H1 (cell line): ENCODE results near the gene WDR48. TPM values are rescaled to one million over a fixed set of nuclear protein-coding genes. Genes with fewer than 3 reads are reported as not detected.

ENCODE experiments used
- CTCF ChIA-PET: fragments of 300-600 bp; sonication (Branson Sonifier 250); formaldehyde crosslinking; loops from one replicate; lab custom pipeline; 2021; ENCODE audit not compliant: partially characterized antibody; lab: Charles Lee
- POLR2A ChIA-PET: fragments of 300-600 bp; sonication (Branson Sonifier 250); formaldehyde crosslinking; loops from one replicate; lab custom pipeline; 2021; ENCODE audit warnings: inconsistent platforms; ENCODE audit not compliant: partially characterized antibody; lab: Charles Lee
- DNase-seq, 2 experiments: peaks; one replicate each; pipeline versions ENCODE4 v3.0.0 to v3.0.0-alpha.2; 2010 to 2022; ENCODE audit warnings: low spot score in 2 of 2, low read depth in 1 of 2, mixed read lengths in 1 of 2
- FAIRE-seq: peaks from 2 replicates; lab custom pipeline; 2011; peaks lifted over from hg19 to GRCh38; lab: Jason Lieb, UNC
- H2AFZ ChIP-seq: 2 replicates; pipeline ENCODE4 v1.8.1; 2012; ENCODE audit warnings: low read length, inconsistent platforms
- H2AK5ac ChIP-seq: 2 replicates; pipeline ENCODE4 v1.6.1; 2013; ENCODE audit warnings: low read depth, low read length
- H2BK120ac ChIP-seq: replicated peaks from 2 replicates; pipeline ENCODE3; 2013; ENCODE audit warnings: low read depth, low read length, inconsistent platforms
- H2BK12ac ChIP-seq: 2 replicates; pipeline ENCODE4 v1.6.1; 2013; ENCODE audit warnings: low read depth, low read length
- H2BK15ac ChIP-seq: 2 replicates; pipeline ENCODE4 v1.6.1; 2013; ENCODE audit warnings: low read length
- H2BK20ac ChIP-seq: 2 replicates; pipeline ENCODE4 v1.6.1; 2013; ENCODE audit warnings: low read length
- H2BK5ac ChIP-seq: 2 replicates; pipeline ENCODE4 v1.6.1; 2013; ENCODE audit warnings: low read depth, low read length
- H3K14ac ChIP-seq: 2 replicates; pipeline ENCODE4 v1.6.1; 2013; ENCODE audit warnings: inconsistent platforms; ENCODE audit not compliant: insufficient read length
- H3K18ac ChIP-seq: 2 replicates; pipeline ENCODE4 v1.6.1; 2013; ENCODE audit warnings: low read length; ENCODE audit errors: extremely low read depth
- H3K23ac ChIP-seq: 2 replicates; pipeline ENCODE4 v1.6.1; 2013; ENCODE audit warnings: inconsistent platforms; ENCODE audit not compliant: insufficient read length
- H3K23me2 ChIP-seq: 2 replicates; pipeline ENCODE4 v1.6.1; 2013; ENCODE audit warnings: low read depth, low read length
- H3K27ac ChIP-seq: 2 replicates; pipeline ENCODE4 v1.6.1; 2011; ENCODE audit warnings: low read depth, low read length, inconsistent platforms
- H3K27me3 ChIP-seq, 4 experiments: replicated peaks in 1 of 4; 1 replicate in 1 of 4; 2 replicates in 3 of 4; pipeline versions ENCODE4 v1.6.1 to v1.8.1; 2011 to 2013; ENCODE audit warnings: low read length in 3 of 4, mild to moderate bottlenecking in 3 of 4, inconsistent platforms in 2 of 4, mixed read lengths in 2 of 4, moderate library complexity in 1 of 4; ENCODE audit not compliant: control insufficient read depth in 3 of 4, insufficient read depth in 3 of 4; ENCODE audit errors: extremely low read depth in 1 of 4
- H3K36me3 ChIP-seq, 4 experiments: 2 replicates each; pipeline versions ENCODE4 v1.6.1 to v1.8.1; 2011 to 2013; ENCODE audit warnings: mild to moderate bottlenecking in 4 of 4, low read length in 3 of 4, moderate library complexity in 2 of 4, control low read depth in 1 of 4, inconsistent platforms in 1 of 4; ENCODE audit not compliant: insufficient read depth in 4 of 4, control insufficient read depth in 2 of 4
- H3K4ac ChIP-seq: replicated peaks from 2 replicates; pipeline ENCODE3; 2013; ENCODE audit warnings: low read length, low read depth, mixed read lengths, inconsistent platforms; ENCODE audit not compliant: insufficient read length
- H3K4me1 ChIP-seq, 4 experiments: replicated peaks in 1 of 4; 1 replicate in 1 of 4; 2 replicates in 3 of 4; pipeline versions ENCODE4 v1.6.1 to v1.8.1; 2011 to 2013; ENCODE audit warnings: low read length in 3 of 4, inconsistent platforms in 2 of 4, mixed read lengths in 1 of 4; ENCODE audit not compliant: insufficient read depth in 4 of 4, control insufficient read depth in 3 of 4
- H3K4me2 ChIP-seq, 2 experiments: 2 replicates each; pipeline versions ENCODE4 v1.6.1 to v1.8.1; 2011 to 2013; ENCODE audit warnings: low read depth in 2 of 2, low read length in 2 of 2, control low read depth in 1 of 2, inconsistent platforms in 1 of 2, mild to moderate bottlenecking in 1 of 2; ENCODE audit not compliant: insufficient read depth in 1 of 2
- H3K4me3 ChIP-seq, 4 experiments: fragments of 200-600, 300-600 bp in 1 of 4; sonication (generic), shearing (Covaris generic), sonication (Bioruptor Twin) in 1 of 4; 2 replicates each; pipeline versions ENCODE4 v1.5.1 to v1.8.1; 2011 to 2016; ENCODE audit warnings: low read length in 4 of 4, low read depth in 3 of 4, control low read depth in 2 of 4, inconsistent platforms in 2 of 4, mild to moderate bottlenecking in 2 of 4, mixed read lengths in 1 of 4, moderate library complexity in 1 of 4; ENCODE audit not compliant: insufficient read depth in 2 of 4; ENCODE audit errors: extremely low read depth in 1 of 4
- H3K56ac ChIP-seq: replicated peaks from 2 replicates; pipeline ENCODE3; 2013; ENCODE audit warnings: low read depth, mild to moderate bottlenecking, mixed read lengths, low read length, inconsistent platforms; ENCODE audit not compliant: insufficient read length
- H3K79me1 ChIP-seq: 2 replicates; pipeline ENCODE4 v1.6.1; 2013; ENCODE audit warnings: low read depth, low read length, control low read depth
- H3K79me2 ChIP-seq, 2 experiments: 2 replicates each; pipeline versions ENCODE4 v1.6.1 to v1.8.1; 2012 to 2013; ENCODE audit warnings: low read length in 2 of 2, mild to moderate bottlenecking in 2 of 2, inconsistent platforms in 1 of 2; ENCODE audit not compliant: insufficient read depth in 2 of 2, control insufficient read depth in 1 of 2
- H3K9ac ChIP-seq, 4 experiments: replicated peaks in 1 of 4; 1 replicate in 1 of 4; 2 replicates in 3 of 4; pipeline versions ENCODE4 v1.6.1 to v1.8.1; 2011 to 2013; ENCODE audit warnings: low read depth in 3 of 4, low read length in 3 of 4, control low read depth in 2 of 4, mild to moderate bottlenecking in 2 of 4, moderate library complexity in 2 of 4, inconsistent platforms in 1 of 4; ENCODE audit errors: extremely low read depth in 1 of 4
- H3K9me3 ChIP-seq, 2 experiments: 2 replicates each; pipeline versions ENCODE4 v1.6.1 to v1.8.1; 2012 to 2013; ENCODE audit warnings: mild to moderate bottlenecking in 2 of 2, moderate library complexity in 2 of 2, control low read depth in 1 of 2, inconsistent platforms in 1 of 2, low read depth in 1 of 2, low read length in 1 of 2, mixed read lengths in 1 of 2; ENCODE audit not compliant: insufficient read depth in 2 of 2
- H4K20me1 ChIP-seq, 2 experiments: replicated peaks in 1 of 2; 2 replicates each; pipeline versions ENCODE3 to v1.8.1; 2011 to 2013; ENCODE audit warnings: inconsistent platforms in 2 of 2, low read length in 2 of 2, mild to moderate bottlenecking in 1 of 2; ENCODE audit not compliant: insufficient read depth in 2 of 2, control insufficient read depth in 1 of 2
- H4K5ac ChIP-seq: 2 replicates; pipeline ENCODE4 v1.6.1; 2013; ENCODE audit warnings: low read length, low read depth, mixed read lengths, inconsistent platforms; ENCODE audit not compliant: insufficient read length
- H4K8ac ChIP-seq: 2 replicates; pipeline ENCODE4 v1.8.0; 2013; ENCODE audit warnings: mild to moderate bottlenecking, moderate library complexity, low read length, inconsistent platforms; ENCODE audit not compliant: insufficient read depth; ENCODE audit errors: extremely low read depth
- H4K91ac ChIP-seq: replicated peaks from 2 replicates; pipeline ENCODE3; 2013; ENCODE audit warnings: low read length, mixed read lengths, inconsistent platforms; ENCODE audit not compliant: insufficient read length
- ASH2L ChIP-seq: fragments of 200-600, 300-600 bp; sonication (generic); IDR thresholded peaks from one replicate; pipeline ENCODE4 v1.7.1; 2017; ENCODE audit warnings: low read length
- BACH1 ChIP-seq: IDR thresholded peaks from 2 replicates; pipeline ENCODE4 v1.6.1; 2012; ENCODE audit warnings: low read length, improper control_type of control experiment
- BCL11A ChIP-seq, 2 experiments: IDR thresholded peaks; one replicate each; pipeline ENCODE4 v1.6.1; 2011; ENCODE audit warnings: low read depth in 2 of 2, low read length in 2 of 2, mild to moderate bottlenecking in 2 of 2
- E2F6 ChIP-seq: IDR thresholded peaks from 2 replicates; pipeline ENCODE4 v1.6.1; 2012; ENCODE audit warnings: inconsistent platforms
- EP300 ChIP-seq, 2 experiments: IDR thresholded peaks; 1 replicate in 1 of 2; 2 replicates in 1 of 2; pipeline ENCODE4 v1.6.1; 2011 to 2012; ENCODE audit warnings: low read depth in 2 of 2, low read length in 2 of 2, mild to moderate bottlenecking in 2 of 2, borderline replicate concordance in 1 of 2, inconsistent platforms in 1 of 2, moderate library complexity in 1 of 2
- MAFK ChIP-seq: IDR thresholded peaks from 2 replicates; pipeline ENCODE4 v1.6.1; 2012; ENCODE audit warnings: low read depth, mild to moderate bottlenecking, improper control_type of control experiment, low read length
- PHF8 ChIP-seq: fragments of 200-600 bp; sonication (generic); conservative IDR thresholded peaks from 2 replicates; pipeline ENCODE4 v1.7.1; 2012; ENCODE audit warnings: low read depth, mild to moderate bottlenecking, inconsistent platforms, low read length, moderate library complexity
- RNF2 ChIP-seq: fragments of 200-900, 300-1000 bp; sonication (generic); IDR thresholded peaks from 2 replicates; pipeline ENCODE4 v1.7.1; 2016; ENCODE audit warnings: borderline replicate concordance, low read depth, mild to moderate bottlenecking, antibody characterized with exemption, low read length; ENCODE audit not compliant: poor library complexity, severe bottlenecking; ENCODE audit errors: missing control alignments
- SAP30 ChIP-seq: fragments of 300-600 bp; sonication (generic); IDR thresholded peaks from 2 replicates; pipeline ENCODE4 v1.7.1; 2012; ENCODE audit warnings: low read length, moderate library complexity, mild to moderate bottlenecking, inconsistent platforms; ENCODE audit not compliant: insufficient read depth, insufficient replicate concordance
- SP4 ChIP-seq: IDR thresholded peaks from 2 replicates; pipeline ENCODE4 v1.6.1; 2012; ENCODE audit warnings: low read length, inconsistent platforms
- TAF1 ChIP-seq: IDR thresholded peaks from 2 replicates; pipeline ENCODE4 v1.6.1; 2011; ENCODE audit warnings: mild to moderate bottlenecking, low read depth, low read length
- polyA plus RNA-seq, 7 experiments: library from polyadenylated mRNA; depleted of rRNA in 3 of 7; stranded (reverse) in 5 of 7; unstranded in 2 of 7; fragments of >200 nt in 5 of 7; fragments of 200-250 nt in 2 of 7; gene quantifications; 1 replicate in 5 of 7; 2 replicates in 1 of 7; 4 replicates in 1 of 7; pipeline versions ENCODE4 v1.2.1 to v1.2.3, GENCODE V29; 2011 to 2013; ENCODE audit warnings: missing spikeins in 2 of 7, mixed read lengths in 2 of 7
- total RNA-seq: library from RNA; stranded (reverse); fragmentation: NEBNext Ultra II Directional; extraction: Animal tissue kit (Norgen Biotek cat#: 25700); gene quantifications from 2 replicates; pipeline ENCODE4 v1.2.1, GENCODE V29; 2021

Gene WDR48
- total and polyA plus RNA-seq, 2 of the 8 experiments (the other 6 are each of a cell fraction or from before 2014, with no cell fraction given), result 21.2 to 54.1 TPM

GRCh38 chr3:39024497-39024896, 27.3 kb upstream of the WDR48 start:
- Histone ChIP-seq H3K79me2 (no peaks in the 10 kb centered on the region), H4K8ac (no peak overlapping the region), H3K36me3 (no peaks in the 10 kb centered on the region), H4K5ac (no peak overlapping the region), H3K18ac (no peak overlapping the region), H3K23me2 (no peaks in the 10 kb centered on the region), H3K4me1 (no peaks in the 10 kb centered on the region), H2AFZ (no peak overlapping the region), H3K27ac (no peak overlapping the region), H2BK5ac (no peak overlapping the region), H2BK20ac (no peak overlapping the region), H4K91ac (no peak overlapping the region), H3K79me1 (no peaks in the 10 kb centered on the region), H3K4me3 (no peak overlapping the region), H3K56ac (no peak overlapping the region), H2BK15ac (no peak overlapping the region), H2AK5ac (no peak overlapping the region), H3K9ac (no peak overlapping the region), H2BK120ac (no peak overlapping the region), H3K4ac (no peak overlapping the region), H3K27me3 (no peaks in the 10 kb centered on the region), H3K23ac (no peak overlapping the region), H3K14ac (no peak overlapping the region), H3K4me2 (no peak overlapping the region), H2BK12ac (no peak overlapping the region), H3K9me3 (no peaks in the 10 kb centered on the region), H4K20me1 (no peaks in the 10 kb centered on the region)
- TF ChIP-seq MAFK, result no peak
- TF ChIP-seq SAP30, result no peak
- no peak for TF ChIP-seq ASH2L
- TF ChIP-seq RNF2, result no peak
- TF ChIP-seq BCL11A (IDR thresholded peaks at IDR 0.05; ENCODE audit: low read depth in 2 of 2, low read length in 2 of 2), result no peak
- TF ChIP-seq TAF1, result no peak
- TF ChIP-seq BACH1, result no peak
- no peak for TF ChIP-seq SP4
- no peak for TF ChIP-seq PHF8
- TF ChIP-seq EP300 (IDR thresholded peaks at IDR 0.05; ENCODE audit: borderline replicate concordance in 1 of 2, low read depth in 2 of 2, low read length in 2 of 2), result no peak
- no peak for TF ChIP-seq E2F6
- no peak for DNase-seq
- FAIRE-seq, result no peak
- CTCF ChIA-PET, result interaction anchor here (7.4 kb wide), 1 partner anchor 24 kb away, joined by 60 read pairs; no protein-coding TSS in a partner anchor
- POLR2A ChIA-PET, result interaction anchor here (0.6 kb wide), 1 partner anchor 250 kb away, joined by 3 read pairs; no protein-coding TSS in a partner anchor
